DOHH2 (cell line): ENCODE data around the gene KDM5A.

ENCODE experiments used
- CTCF ChIP-seq: fragments of 200-600 bp; sonication (generic); IDR thresholded peaks from one replicate; pipeline ENCODE4 v1.5.1; 2014; ENCODE audit warnings: antibody characterized with exemption, mild to moderate bottlenecking, low read depth, low read length; ENCODE audit not compliant: poor library complexity, severe bottlenecking
- EZH2phosphoT487 ChIP-seq: fragments of 200-600 bp; sonication (generic); IDR thresholded peaks from 2 replicates; pipeline ENCODE4 v1.6.1; 2017; ENCODE audit warnings: borderline replicate concordance, mild to moderate bottlenecking, antibody characterized with exemption, low read length, moderate library complexity, mixed read lengths

- no peak for TF ChIP-seq CTCF
- no peak for TF ChIP-seq EZH2phosphoT487
Observed at GRCh38 chr12:288687-289086, 100.4 kb downstream of the KDM5A start.
